LNCaP clone FGC (cell line): Measurements from ENCODE around the gene HBZ.
"Not testable (repeated sequence)": the region's sequence is repeated elsewhere in the genome, so short reads cannot be mapped to it uniquely, and the experiment has no call there.

ENCODE experiments used
- DNase-seq: peaks from one replicate; pipeline ENCODE4 v3.0.0-alpha.2; 2011; ENCODE audit warnings: low read depth
- H3K4me3 ChIP-seq: 2 replicates; pipeline ENCODE4 v1.5.1; 2011; ENCODE audit warnings: mild to moderate bottlenecking, low read depth, low read length, control low read depth
- TF ChIP-seq, protein P1 (sequence below): IDR thresholded peaks from 2 replicates; pipeline ENCODE4 v1.5.1; 2012; ENCODE audit warnings: mild to moderate bottlenecking; ENCODE audit not compliant: control insufficient read depth, insufficient read depth; ENCODE audit errors: extremely low read depth

The HBZ gene

GRCh38 chr16:144797-145252 is 7.6 kb upstream of the HBZ start:
- H3K4me3 ChIP-seq = no peak overlapping the region
- DNase-seq = no peak
- TF ChIP-seq, protein P1, sequence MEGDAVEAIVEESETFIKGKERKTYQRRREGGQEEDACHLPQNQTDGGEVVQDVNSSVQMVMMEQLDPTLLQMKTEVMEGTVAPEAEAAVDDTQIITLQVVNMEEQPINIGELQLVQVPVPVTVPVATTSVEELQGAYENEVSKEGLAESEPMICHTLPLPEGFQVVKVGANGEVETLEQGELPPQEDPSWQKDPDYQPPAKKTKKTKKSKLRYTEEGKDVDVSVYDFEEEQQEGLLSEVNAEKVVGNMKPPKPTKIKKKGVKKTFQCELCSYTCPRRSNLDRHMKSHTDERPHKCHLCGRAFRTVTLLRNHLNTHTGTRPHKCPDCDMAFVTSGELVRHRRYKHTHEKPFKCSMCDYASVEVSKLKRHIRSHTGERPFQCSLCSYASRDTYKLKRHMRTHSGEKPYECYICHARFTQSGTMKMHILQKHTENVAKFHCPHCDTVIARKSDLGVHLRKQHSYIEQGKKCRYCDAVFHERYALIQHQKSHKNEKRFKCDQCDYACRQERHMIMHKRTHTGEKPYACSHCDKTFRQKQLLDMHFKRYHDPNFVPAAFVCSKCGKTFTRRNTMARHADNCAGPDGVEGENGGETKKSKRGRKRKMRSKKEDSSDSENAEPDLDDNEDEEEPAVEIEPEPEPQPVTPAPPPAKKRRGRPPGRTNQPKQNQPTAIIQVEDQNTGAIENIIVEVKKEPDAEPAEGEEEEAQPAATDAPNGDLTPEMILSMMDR = no peak

DNA sequence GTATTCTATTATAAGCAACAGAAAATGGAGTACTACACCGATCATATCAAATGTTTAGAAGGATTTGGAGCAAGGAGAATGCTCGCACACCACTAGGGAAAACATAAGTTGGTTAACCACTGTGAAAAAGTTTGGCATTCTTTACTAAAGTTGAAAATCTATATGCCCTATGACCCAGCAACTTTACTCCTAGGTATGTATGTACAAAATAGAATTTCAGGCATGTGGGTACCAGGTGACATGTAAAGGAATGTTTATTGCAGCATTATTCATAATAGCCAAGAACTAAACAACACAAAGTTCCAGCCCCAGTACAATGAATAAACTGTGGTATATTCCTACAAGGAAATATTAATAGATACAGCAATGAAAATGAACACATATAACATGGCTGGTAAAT is 5.8 kb upstream of the HBZ start:
- TF ChIP-seq, protein P1 = no peak
- no peak overlapping the region for H3K4me3 ChIP-seq
- no peak for DNase-seq

GRCh38 chr16:149024-149660 is 3.3 kb upstream of the HBZ start:
- TF ChIP-seq, protein P1 = no peak
- DNase-seq = no peak
- H3K4me3 ChIP-seq = no peak overlapping the region

GRCh38 chr16:153129-153521 is 681 bp downstream of the HBZ start:
- H3K4me3 ChIP-seq, DNase-seq: not testable (repeated sequence)

GRCh38 chr16:153550-154216 is 1.2 kb downstream of the HBZ start:
- not testable (repeated sequence) for DNase-seq

GRCh38 chr16:154217-155030 is 2.0 kb downstream of the HBZ start:
- TF ChIP-seq, protein P1 = no peak
- no peak for DNase-seq
- peak overlapping the region; percentile 52 for H3K4me3 ChIP-seq

More at GRCh38 chr16:153550-154216, 1.2 kb downstream of the HBZ start:
- H3K4me3 ChIP-seq = not testable (repeated sequence)

GRCh38 chr16:155031-155398 is 2.6 kb downstream of the HBZ start:
- TF ChIP-seq, protein P1 = no peak
- H3K4me3 ChIP-seq = peak overlapping the region; percentile 52
- no peak for DNase-seq
